ENCODE results near the gene RAP2A. TPM values are rescaled to one million over a fixed set of nuclear protein-coding genes. Genes with fewer than 3 reads are reported as not detected.

The RAP2A gene
- 27.1 TPM for total RNA-seq

GRCh38 chr13:97433727-97434396 is at the start of gene RAP2A:
Gene RAP2A (plus strand): TSS chr13:97434169. CDS start chr13:97434471, 302 bp downstream.
- Histone ChIP-seq H3K4me3 (ENCODE audit: low read length in 3 of 3) (peak within 1 kb of the TSS; percentile 88 to 98 (median 94)), H3K4me1 (ENCODE audit: control insufficient read depth in 3 of 3, insufficient read depth in 3 of 3, low read length in 3 of 3) (peaks cover 9 to 37% (median 25%) of the 10 kb centered on the region in 3 donors), H3K9ac (ENCODE audit: low read depth in 1 of 3, low read length in 3 of 3) (peak within 1 kb of the TSS; percentile 96 to 100 (median 99)), H3K27me3 (ENCODE audit: control insufficient read depth in 3 of 3, insufficient read depth in 3 of 3, low read length in 3 of 3) (no peaks in the 10 kb centered on the region), H3K36me3 (ENCODE audit: control insufficient read depth in 3 of 3, insufficient read depth in 3 of 3, low read length in 3 of 3) (no peaks in the 10 kb centered on the region), H3K27ac (ENCODE audit: low read depth, low read length) (peak within 1 kb of the TSS; percentile 100), H3K9me3 (ENCODE audit: control insufficient read depth in 3 of 3, low read length in 3 of 3) (no peaks in the 10 kb centered on the region)

DNA sequence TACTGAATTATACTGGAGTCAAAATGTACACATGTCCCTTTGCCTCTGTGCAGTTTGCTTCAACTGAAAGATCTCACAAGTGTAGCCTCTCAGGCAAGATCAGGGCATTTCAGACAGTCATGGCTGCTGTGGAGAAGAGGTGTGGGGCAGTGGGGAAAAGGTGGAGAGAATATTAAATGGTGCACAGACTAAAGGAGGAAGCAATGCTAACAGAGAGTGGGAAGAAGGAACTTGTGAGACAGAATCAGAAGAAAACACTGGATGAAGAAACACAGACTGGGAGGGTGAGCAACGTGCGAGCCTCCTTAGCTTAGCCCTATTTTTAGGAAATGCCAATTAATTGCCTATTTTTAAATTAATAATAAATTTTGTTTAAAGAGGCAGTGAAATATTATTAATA is 49.6 kb upstream of the RAP2A start:
- Histone ChIP-seq H3K9ac (ENCODE audit: low read depth in 1 of 3, low read length in 3 of 3) (no peak overlapping the region), H3K36me3 (ENCODE audit: control insufficient read depth in 3 of 3, insufficient read depth in 3 of 3, low read length in 3 of 3) (peaks cover 5 to 11% (median 8%) of the 10 kb centered on the region in 3 donors), H3K9me3 (ENCODE audit: control insufficient read depth in 3 of 3, low read length in 3 of 3) (no peaks in the 10 kb centered on the region), H3K27me3 (ENCODE audit: control insufficient read depth in 3 of 3, insufficient read depth in 3 of 3, low read length in 3 of 3) (no peaks in the 10 kb centered on the region), H3K27ac (ENCODE audit: low read depth, low read length) (no peak overlapping the region), H3K4me1 (ENCODE audit: control insufficient read depth in 3 of 3, insufficient read depth in 3 of 3, low read length in 3 of 3) (peaks cover 0 to 12% (median 3%) of the 10 kb centered on the region in 3 donors), H3K4me3 (ENCODE audit: low read length in 3 of 3) (no peak overlapping the region)

- Histone ChIP-seq H3K9ac (ENCODE audit: low read depth in 1 of 3, low read length in 3 of 3) (no peak overlapping the region), H3K9me3 (ENCODE audit: control insufficient read depth in 3 of 3, low read length in 3 of 3) (no peaks in the 10 kb centered on the region), H3K27ac (ENCODE audit: low read depth, low read length) (no peak overlapping the region), H3K4me1 (ENCODE audit: control insufficient read depth in 3 of 3, insufficient read depth in 3 of 3, low read length in 3 of 3) (peaks cover 0 to 12% (median 3%) of the 10 kb centered on the region in 3 donors), H3K36me3 (ENCODE audit: control insufficient read depth in 3 of 3, insufficient read depth in 3 of 3, low read length in 3 of 3) (peaks cover 5 to 11% (median 8%) of the 10 kb centered on the region in 3 donors), H3K27me3 (ENCODE audit: control insufficient read depth in 3 of 3, insufficient read depth in 3 of 3, low read length in 3 of 3) (no peaks in the 10 kb centered on the region), H3K4me3 (ENCODE audit: low read length in 3 of 3) (no peak overlapping the region)
Measured at GRCh38 chr13:97385146-97385545, 48.8 kb upstream of the RAP2A start.

DNA sequence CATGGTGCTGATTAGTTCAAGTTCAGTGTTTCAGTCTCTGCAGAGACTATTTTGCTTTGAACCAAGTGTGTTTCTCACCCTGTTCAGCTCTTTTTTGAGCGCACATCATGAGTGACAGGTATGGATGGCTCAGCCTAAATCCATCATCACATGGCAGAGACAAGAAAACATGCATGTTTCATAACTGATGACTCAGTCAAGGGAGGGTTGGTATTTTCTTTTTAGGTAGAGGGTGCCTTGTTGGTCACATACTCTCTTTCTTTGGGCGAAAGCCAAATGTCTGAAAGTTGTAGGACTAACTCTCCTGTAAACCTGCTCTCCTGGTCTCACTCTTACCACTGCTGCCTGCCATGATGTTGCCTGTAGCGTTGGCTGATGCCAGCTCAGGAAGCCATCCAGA is 48.1 kb upstream of the RAP2A start:
- peak overlapping the region; percentile 60 for H3K27ac ChIP-seq (ENCODE audit: low read depth, low read length)
- no peak overlapping the region for H3K9ac ChIP-seq (ENCODE audit: low read depth in 1 of 3, low read length in 3 of 3)
- H3K4me1 ChIP-seq (ENCODE audit: control insufficient read depth in 3 of 3, insufficient read depth in 3 of 3, low read length in 3 of 3), result peaks cover 0 to 12% (median 3%) of the 10 kb centered on the region in 3 donors
- peaks cover 5 to 12% (median 8%) of the 10 kb centered on the region in 3 donors for H3K36me3 ChIP-seq (ENCODE audit: control insufficient read depth in 3 of 3, insufficient read depth in 3 of 3, low read length in 3 of 3)
- no peaks in the 10 kb centered on the region for H3K27me3 ChIP-seq (ENCODE audit: control insufficient read depth in 3 of 3, insufficient read depth in 3 of 3, low read length in 3 of 3)
- H3K9me3 ChIP-seq (ENCODE audit: control insufficient read depth in 3 of 3, low read length in 3 of 3), result no peaks in the 10 kb centered on the region
- no peak overlapping the region for H3K4me3 ChIP-seq (ENCODE audit: low read length in 3 of 3)

DNA sequence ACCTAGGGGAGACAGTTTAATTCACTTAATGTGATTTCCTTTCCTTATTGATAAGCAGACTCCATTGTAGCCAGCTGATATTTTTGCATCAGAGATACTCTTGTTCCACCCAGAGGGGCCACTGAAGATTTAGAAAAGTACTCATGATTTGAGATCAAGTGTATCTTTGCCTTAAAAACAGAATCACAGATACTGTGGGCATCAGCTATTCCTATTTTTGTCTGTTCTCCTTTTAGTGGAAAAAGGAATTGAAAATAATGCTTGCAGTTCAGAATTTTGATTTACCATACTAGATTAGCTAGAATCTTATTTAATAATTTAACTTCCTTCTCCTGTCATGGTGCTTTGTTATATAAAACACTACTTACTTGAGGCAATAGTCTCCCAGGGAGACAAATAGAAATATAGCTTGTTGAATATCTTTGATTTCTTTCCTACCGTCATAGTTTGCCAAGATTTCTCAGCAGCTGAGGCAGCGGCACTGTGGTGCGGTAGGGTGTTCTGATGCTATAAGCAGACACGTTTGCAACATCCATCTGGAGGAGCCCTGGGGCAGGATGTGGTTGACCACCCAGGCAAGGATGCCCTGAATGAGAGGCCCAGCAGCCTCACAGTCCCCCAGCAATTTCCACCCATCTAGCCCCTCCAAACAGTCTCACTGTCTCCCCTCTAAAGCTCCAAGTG is 47.0 kb upstream of the RAP2A start:
- peaks cover 0 to 12% (median 3%) of the 10 kb centered on the region in 3 donors for H3K4me1 ChIP-seq (ENCODE audit: control insufficient read depth in 3 of 3, insufficient read depth in 3 of 3, low read length in 3 of 3)
- H3K9me3 ChIP-seq (ENCODE audit: control insufficient read depth in 3 of 3, low read length in 3 of 3), result no peaks in the 10 kb centered on the region
- no peak overlapping the region for H3K9ac ChIP-seq (ENCODE audit: low read depth in 1 of 3, low read length in 3 of 3)
- no peak overlapping the region for H3K4me3 ChIP-seq (ENCODE audit: low read length in 3 of 3)
- H3K27ac ChIP-seq (ENCODE audit: low read depth, low read length), result peak overlapping the region; percentile 68
- H3K27me3 ChIP-seq (ENCODE audit: control insufficient read depth in 3 of 3, insufficient read depth in 3 of 3, low read length in 3 of 3), result no peaks in the 10 kb centered on the region
- peaks cover 8 to 21% (median 13%) of the 10 kb centered on the region in 3 donors for H3K36me3 ChIP-seq (ENCODE audit: control insufficient read depth in 3 of 3, insufficient read depth in 3 of 3, low read length in 3 of 3)

DNA sequence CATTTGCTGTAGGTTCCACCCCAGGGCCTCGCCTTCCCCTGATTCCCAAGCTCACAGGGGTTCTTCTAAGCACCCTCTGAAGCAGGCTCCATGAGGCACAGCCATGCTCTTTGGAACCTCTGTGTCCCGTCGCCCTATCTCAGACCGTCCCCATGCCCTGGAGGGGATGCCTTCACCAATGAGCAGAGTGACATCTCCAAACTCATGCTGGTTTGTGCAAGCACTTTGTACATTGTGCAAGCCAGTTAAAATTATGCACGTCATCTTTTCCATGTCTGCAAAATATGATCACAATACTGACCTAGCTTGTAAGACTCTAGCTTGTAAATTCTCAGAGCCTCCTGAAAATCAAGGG is 46.5 kb upstream of the RAP2A start:
- Histone ChIP-seq H3K4me1 (ENCODE audit: control insufficient read depth in 3 of 3, insufficient read depth in 3 of 3, low read length in 3 of 3) (peaks cover 0 to 12% (median 3%) of the 10 kb centered on the region in 3 donors), H3K36me3 (ENCODE audit: control insufficient read depth in 3 of 3, insufficient read depth in 3 of 3, low read length in 3 of 3) (peaks cover 8 to 21% (median 11%) of the 10 kb centered on the region in 3 donors), H3K27ac (ENCODE audit: low read depth, low read length) (peak overlapping the region; percentile 68)

GRCh38 chr13:97387890-97388289 is 46.1 kb upstream of the RAP2A start:
- peak overlapping the region; percentile 68 for H3K27ac ChIP-seq (ENCODE audit: low read depth, low read length)
- no peaks in the 10 kb centered on the region for H3K27me3 ChIP-seq (ENCODE audit: control insufficient read depth in 3 of 3, insufficient read depth in 3 of 3, low read length in 3 of 3)
- H3K4me1 ChIP-seq (ENCODE audit: control insufficient read depth in 3 of 3, insufficient read depth in 3 of 3, low read length in 3 of 3), result peaks cover 0 to 12% (median 3%) of the 10 kb centered on the region in 3 donors
- H3K36me3 ChIP-seq (ENCODE audit: control insufficient read depth in 3 of 3, insufficient read depth in 3 of 3, low read length in 3 of 3), result peaks cover 8 to 21% (median 11%) of the 10 kb centered on the region in 3 donors
- H3K9me3 ChIP-seq (ENCODE audit: control insufficient read depth in 3 of 3, low read length in 3 of 3), result no peaks in the 10 kb centered on the region
- no peak overlapping the region for H3K9ac ChIP-seq (ENCODE audit: low read depth in 1 of 3, low read length in 3 of 3)
- no peak overlapping the region for H3K4me3 ChIP-seq (ENCODE audit: low read length in 3 of 3)

More for the DNA sequence above, 46.5 kb upstream of the RAP2A start:
- Histone ChIP-seq H3K27me3 (ENCODE audit: control insufficient read depth in 3 of 3, insufficient read depth in 3 of 3, low read length in 3 of 3) (no peaks in the 10 kb centered on the region), H3K9ac (ENCODE audit: low read depth in 1 of 3, low read length in 3 of 3) (no peak overlapping the region), H3K4me3 (ENCODE audit: low read length in 3 of 3) (no peak overlapping the region), H3K9me3 (ENCODE audit: control insufficient read depth in 3 of 3, low read length in 3 of 3) (no peaks in the 10 kb centered on the region)

GRCh38 chr13:97388373-97388772 is 45.6 kb upstream of the RAP2A start:
- Histone ChIP-seq H3K4me3 (ENCODE audit: low read length in 3 of 3) (no peak overlapping the region), H3K36me3 (ENCODE audit: control insufficient read depth in 3 of 3, insufficient read depth in 3 of 3, low read length in 3 of 3) (peaks cover 8 to 21% (median 14%) of the 10 kb centered on the region in 3 donors), H3K27ac (ENCODE audit: low read depth, low read length) (no peak overlapping the region), H3K4me1 (ENCODE audit: control insufficient read depth in 3 of 3, insufficient read depth in 3 of 3, low read length in 3 of 3) (peaks cover 0 to 12% (median 3%) of the 10 kb centered on the region in 3 donors), H3K27me3 (ENCODE audit: control insufficient read depth in 3 of 3, insufficient read depth in 3 of 3, low read length in 3 of 3) (no peaks in the 10 kb centered on the region), H3K9ac (ENCODE audit: low read depth in 1 of 3, low read length in 3 of 3) (no peak overlapping the region), H3K9me3 (ENCODE audit: control insufficient read depth in 3 of 3, low read length in 3 of 3) (no peaks in the 10 kb centered on the region)

DNA sequence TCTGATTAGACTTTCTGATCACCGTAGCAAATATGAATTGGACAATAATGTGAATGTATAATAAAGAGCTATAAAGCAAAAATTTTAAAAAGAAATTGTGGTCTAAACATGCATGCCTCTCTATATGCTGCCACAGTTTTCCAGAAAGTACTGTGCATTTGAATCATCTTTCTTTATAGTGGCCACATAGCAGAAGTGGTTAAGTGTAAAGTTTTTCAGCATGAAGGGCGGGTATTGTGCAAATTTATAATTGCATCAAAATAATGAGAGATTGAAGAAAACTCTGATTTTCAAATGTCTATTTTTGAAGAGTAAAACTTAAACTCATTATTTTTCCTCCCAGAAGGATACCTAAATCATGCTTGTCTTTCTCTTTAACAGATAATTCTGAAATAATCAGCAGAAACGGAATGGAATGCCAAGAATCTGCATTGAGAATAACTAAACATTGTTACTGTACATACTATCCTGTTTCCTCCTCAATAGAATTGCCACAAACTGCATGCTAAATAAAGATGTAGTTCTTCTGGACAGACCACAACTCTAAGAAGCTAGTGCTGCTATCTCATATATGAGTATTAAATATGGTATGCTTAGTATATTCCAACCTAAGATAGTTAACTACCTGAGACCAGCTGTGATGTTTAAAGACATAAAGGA is 42.9 kb upstream of the RAP2A start:
- H3K4me1 ChIP-seq (ENCODE audit: control insufficient read depth in 3 of 3, insufficient read depth in 3 of 3, low read length in 3 of 3), result peaks cover 0 to 2% (median 0%) of the 10 kb centered on the region in 3 donors
- no peak overlapping the region for H3K4me3 ChIP-seq (ENCODE audit: low read length in 3 of 3)
- H3K9ac ChIP-seq (ENCODE audit: low read depth in 1 of 3, low read length in 3 of 3), result no peak overlapping the region
- H3K27ac ChIP-seq (ENCODE audit: low read depth, low read length), result no peak overlapping the region
- H3K27me3 ChIP-seq (ENCODE audit: control insufficient read depth in 3 of 3, insufficient read depth in 3 of 3, low read length in 3 of 3), result no peaks in the 10 kb centered on the region
- peaks cover 8 to 21% (median 14%) of the 10 kb centered on the region in 3 donors for H3K36me3 ChIP-seq (ENCODE audit: control insufficient read depth in 3 of 3, insufficient read depth in 3 of 3, low read length in 3 of 3)
- H3K9me3 ChIP-seq (ENCODE audit: control insufficient read depth in 3 of 3, low read length in 3 of 3), result no peaks in the 10 kb centered on the region

DNA sequence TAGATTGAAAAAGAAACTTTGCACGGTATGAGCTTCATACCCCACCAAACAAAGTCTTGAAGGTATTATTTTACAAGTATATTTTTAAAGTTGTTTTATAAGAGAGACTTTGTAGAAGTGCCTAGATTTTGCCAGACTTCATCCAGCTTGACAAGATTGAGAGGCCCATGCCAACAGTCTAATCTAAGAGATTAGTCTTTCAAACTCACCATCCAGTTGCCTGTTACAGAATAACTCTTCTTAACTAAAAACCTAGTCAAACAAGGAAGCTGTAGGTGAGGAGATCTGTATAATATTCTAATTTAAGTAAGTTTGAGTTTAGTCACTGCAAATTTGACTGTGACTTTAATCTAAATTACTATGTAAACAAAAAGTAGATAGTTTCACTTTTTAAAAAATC is 41.9 kb upstream of the RAP2A start:
- Histone ChIP-seq H3K9ac (ENCODE audit: low read depth in 1 of 3, low read length in 3 of 3) (no peak overlapping the region), H3K27me3 (ENCODE audit: control insufficient read depth in 3 of 3, insufficient read depth in 3 of 3, low read length in 3 of 3) (no peaks in the 10 kb centered on the region), H3K9me3 (ENCODE audit: control insufficient read depth in 3 of 3, low read length in 3 of 3) (no peaks in the 10 kb centered on the region), H3K27ac (ENCODE audit: low read depth, low read length) (no peak overlapping the region), H3K4me1 (ENCODE audit: control insufficient read depth in 3 of 3, insufficient read depth in 3 of 3, low read length in 3 of 3) (no peaks in the 10 kb centered on the region), H3K36me3 (ENCODE audit: control insufficient read depth in 3 of 3, insufficient read depth in 3 of 3, low read length in 3 of 3) (peaks cover 8 to 21% (median 14%) of the 10 kb centered on the region in 3 donors), H3K4me3 (ENCODE audit: low read length in 3 of 3) (no peak overlapping the region)

Data from skeletal muscle tissue (tissue), 4 donors.